Adrenal gland (tissue), 5 donors: ENCODE results near the gene SYNE1.

Source experiments
- CTCF ChIP-seq, 6 experiments: fragments of 450-650 bp in 4 of 6; fragments of 200-600 bp in 2 of 6; sonication (generic) in 1 of 6; IDR thresholded peaks; 1 replicate in 5 of 6; 2 replicates in 1 of 6; pipeline versions ENCODE4 v1.5.1 to v1.8.0; 2016 to 2021; ENCODE audit warnings: antibody characterized with exemption in 6 of 6, mild to moderate bottlenecking in 2 of 6, moderate library complexity in 1 of 6
- POLR2A ChIP-seq, 2 donors: fragments of 450-650 bp; IDR thresholded peaks; one replicate each; pipeline ENCODE4 v1.6.1; 2017; ENCODE audit warnings: antibody characterized with exemption in 2 of 2, mild to moderate bottlenecking in 2 of 2, moderate library complexity in 1 of 2
- donor health status: DM: no; HTN: no; CAD: no.

- TF ChIP-seq CTCF (IDR thresholded peaks at IDR 0.05) = no peak
- no peak for TF ChIP-seq POLR2A (IDR thresholded peaks at IDR 0.05)
Observed at GRCh38 chr6:152432758-152433157, 204.4 kb downstream of the SYNE1 start.
